Measurements from ENCODE around the gene KDM2A.

The KDM2A gene

GRCh38 chr11:67242548-67242947 lies 123.5 kb downstream of the KDM2A start:
- H3K4me3 ChIP-seq (ENCODE audit: low read depth, low read length) = peak overlapping the region; percentile 83
- no peak for DNase-seq (ENCODE audit: low read depth)
- TF ChIP-seq CTCF (IDR thresholded peaks at IDR 0.05; ENCODE audit: insufficient read depth, low read depth, low read length, missing control alignments) = no peak

GRCh38 chr11:67243051-67243450 lies 124.0 kb downstream of the KDM2A start:
- no peak for TF ChIP-seq CTCF (IDR thresholded peaks at IDR 0.05; ENCODE audit: insufficient read depth, low read depth, low read length, missing control alignments)
- H3K4me3 ChIP-seq (ENCODE audit: low read depth, low read length) = peak overlapping the region; percentile 83; the same call in 1 of the 2 replicates
- no peak for DNase-seq (ENCODE audit: low read depth)

GRCh38 chr11:67245046-67245445 lies 126.0 kb downstream of the KDM2A start:
- TF ChIP-seq CTCF (IDR thresholded peaks at IDR 0.05; ENCODE audit: insufficient read depth, low read depth, low read length, missing control alignments) = no peak
- H3K4me3 ChIP-seq (ENCODE audit: low read depth, low read length) = no peak overlapping the region
- no peak for DNase-seq (ENCODE audit: low read depth)

GRCh38 chr11:67247946-67248550 lies 129.0 kb downstream of the KDM2A start:
- no peak for DNase-seq (ENCODE audit: low read depth)
- H3K4me3 ChIP-seq (ENCODE audit: low read depth, low read length) = no peak overlapping the region
- TF ChIP-seq CTCF (IDR thresholded peaks at IDR 0.05; ENCODE audit: insufficient read depth, low read depth, low read length, missing control alignments) = no peak

GRCh38 chr11:67248653-67249052 lies 129.6 kb downstream of the KDM2A start:
- DNase-seq (ENCODE audit: low read depth) = no peak
- TF ChIP-seq CTCF (IDR thresholded peaks at IDR 0.05; ENCODE audit: insufficient read depth, low read depth, low read length, missing control alignments) = no peak
- H3K4me3 ChIP-seq (ENCODE audit: low read depth, low read length) = no peak overlapping the region

- H3K4me3 ChIP-seq (ENCODE audit: low read depth, low read length) = no peak overlapping the region
- TF ChIP-seq CTCF (IDR thresholded peaks at IDR 0.05; ENCODE audit: insufficient read depth, low read depth, low read length, missing control alignments) = no peak
- DNase-seq (ENCODE audit: low read depth) = no peak
These were observed 131.3 kb downstream of the KDM2A start for GRCh38 chr11:67250059-67251043.
